Measurements from ENCODE around the gene HOXA9. TPM values are rescaled to one million over a fixed set of nuclear protein-coding genes. Genes with fewer than 3 reads are reported as not detected.
A peak's percentile ranks its signal among the peaks of the same experiment; 100 is the strongest.

Gene HOXA9
- total and polyA plus RNA-seq, 10 donors = 0.46 to 3.0 (median 0.98) TPM

GRCh38 chr7:27186668-27187474 is 21.5 kb upstream of the HOXA9 start:
- peak; percentile 22 for DNase-seq
- Histone ChIP-seq H3K4me3 (no peak overlapping the region), H3K27ac (no peak overlapping the region), H3K36me3 (no peaks in the 10 kb centered on the region), H3K4me1 (peaks cover 26 to 72% (median 57%) of the 10 kb centered on the region in 6 donors), H3K27me3 (replicated peaks in 1 of 7) (peaks cover 47 to 100% (median 100%) of the 10 kb centered on the region in 7 donors), H3K9me3 (no peaks in the 10 kb centered on the region)
- TF ChIP-seq POLR2A (IDR thresholded peaks at IDR 0.05) (no peak), POLR2AphosphoS5 (IDR thresholded peaks at IDR 0.05) (no peak), CTCF (IDR thresholded peaks at IDR 0.05 in 8 of 11, conservative IDR thresholded peaks at IDR 0.05 in 3 of 11) (no peak)
- WGBS, 5 donors = 20 to 33% (median 27%) methylated on average over 4 of the region's 4 CpGs
- intact Hi-C loops (cut with DNase I; ENCODE audit: low total_unique reads) = loop anchor here (10.0 kb wide), 1 partner anchor 1332 kb away; no protein-coding TSS in a partner anchor

GRCh38 chr7:27185854-27186667 is 20.7 kb upstream of the HOXA9 start:
- intact Hi-C loops (cut with DNase I; ENCODE audit: low total_unique reads) = loop anchor here (10.0 kb wide), 1 partner anchor 1331 kb away; no protein-coding TSS in a partner anchor
- peaks cover 42 to 100% (median 99%) of the 10 kb centered on the region in 7 donors for H3K27me3 ChIP-seq (replicated peaks in 1 of 7)
- H3K9me3 ChIP-seq = no peaks in the 10 kb centered on the region
- H3K4me3 ChIP-seq = peak overlapping the region in 1 of 8 donors; percentile 67
- 6 to 9% (median 7%) methylated on average over 23 to 24 of the region's 24 CpGs for WGBS, 5 donors
- no peak overlapping the region for H3K27ac ChIP-seq
- no peak for TF ChIP-seq POLR2AphosphoS5 (IDR thresholded peaks at IDR 0.05)
- TF ChIP-seq POLR2A (IDR thresholded peaks at IDR 0.05) = no peak
- TF ChIP-seq CTCF (IDR thresholded peaks at IDR 0.05 in 8 of 11, conservative IDR thresholded peaks at IDR 0.05 in 3 of 11) = no peak
- no peaks in the 10 kb centered on the region for H3K36me3 ChIP-seq
- peaks cover 26 to 67% (median 54%) of the 10 kb centered on the region in 6 donors for H3K4me1 ChIP-seq
- peak; percentile 58 for DNase-seq

- no peak within 1 kb of the TSS for H3K27ac ChIP-seq
- no peaks in the 10 kb centered on the region for H3K9me3 ChIP-seq
- TF ChIP-seq POLR2AphosphoS5 (IDR thresholded peaks at IDR 0.05) = no peak
- TF ChIP-seq CTCF (IDR thresholded peaks at IDR 0.05 in 8 of 11, conservative IDR thresholded peaks at IDR 0.05 in 3 of 11) = no peak
- no peak for TF ChIP-seq POLR2A (IDR thresholded peaks at IDR 0.05)
- peak within 1 kb of the TSS in 7 of 8 donors; percentile 17 to 67 (median 35) for H3K4me3 ChIP-seq
- H3K27me3 ChIP-seq (replicated peaks in 1 of 7) = peaks cover 42 to 100% (median 99%) of the 10 kb centered on the region in 7 donors
- DNase-seq = peak; percentile 63
- no peaks in the 10 kb centered on the region for H3K36me3 ChIP-seq
- intact Hi-C loops (cut with DNase I; ENCODE audit: low total_unique reads) = loop anchor here (10.0 kb wide), 1 partner anchor 1330 kb away; no protein-coding TSS in a partner anchor
- WGBS, 5 donors = 3 to 8% (median 6%) methylated on average over 42 to 43 of the region's 43 CpGs
- H3K4me1 ChIP-seq = peaks cover 26 to 68% (median 56%) of the 10 kb centered on the region in 6 donors
Observed at GRCh38 chr7:27185013-27185853, 19.9 kb upstream of the HOXA9 start, which contains the start of gene HOXA11. Gene HOXA11, minus strand, starts transcription at chr7:27185232. Its CDS starts 88 bp downstream, at chr7:27185144.
